OCI-LY1 (cell line): ENCODE measurements around the gene TMEM207.

Experiments
- H2AFZ ChIP-seq: fragments of 200-600 bp; sonication (generic), shearing (Covaris generic); 2 replicates; pipeline ENCODE4 v1.6.0; 2014; ENCODE audit warnings: antibody characterized with exemption, mild to moderate bottlenecking, low read length
- H3F3A ChIP-seq: fragments of 200-600 bp; sonication (generic), shearing (Covaris generic); 2 replicates; pipeline ENCODE4 v1.6.0; 2014; ENCODE audit warnings: mild to moderate bottlenecking, antibody characterized with exemption, low read length, moderate library complexity; ENCODE audit not compliant: insufficient read depth
- H3K27ac ChIP-seq: fragments of 200-600 bp; sonication (generic); 2 replicates; pipeline ENCODE4 v1.5.1; 2014; ENCODE audit warnings: low read length, mixed run types, mild to moderate bottlenecking, low read depth; ENCODE audit not compliant: poor library complexity, severe bottlenecking
- H3K27me3 ChIP-seq: fragments of 200-600 bp; sonication (generic); 2 replicates; pipeline ENCODE4 v1.6.0; 2014; ENCODE audit warnings: antibody characterized with exemption, mild to moderate bottlenecking, low read length, moderate library complexity; ENCODE audit not compliant: insufficient read depth
- H3K36me3 ChIP-seq: fragments of 200-600 bp; sonication (generic); 2 replicates; pipeline ENCODE4 v1.6.1; 2014; ENCODE audit warnings: mild to moderate bottlenecking, antibody characterized with exemption, low read length, moderate library complexity, mixed read lengths; ENCODE audit not compliant: insufficient read depth
- H3K4me1 ChIP-seq: fragments of 200-600 bp; sonication (generic); 2 replicates; pipeline ENCODE4 v1.5.1; 2014; ENCODE audit warnings: mild to moderate bottlenecking, low read length, moderate library complexity; ENCODE audit not compliant: insufficient read depth, severe bottlenecking
- H3K4me2 ChIP-seq: fragments of 200-600 bp; sonication (generic), shearing (Covaris generic); 2 replicates; pipeline ENCODE4 v1.6.1; 2014; ENCODE audit warnings: low read length
- H3K4me3 ChIP-seq: fragments of 200-600 bp; sonication (generic); 2 replicates; pipeline ENCODE4 v1.5.1; 2014; ENCODE audit warnings: low read length, low read depth, mild to moderate bottlenecking, mixed read lengths; ENCODE audit not compliant: poor library complexity, severe bottlenecking
- H3K79me2 ChIP-seq: fragments of 200-600 bp; shearing (Covaris generic); 2 replicates; pipeline ENCODE4 v1.6.1; 2016; ENCODE audit warnings: mixed run types, low read length, mixed read lengths; ENCODE audit not compliant: insufficient read depth
- H3K9ac ChIP-seq: fragments of 200-600 bp; sonication (generic), shearing (Covaris generic); 2 replicates; pipeline ENCODE4 v1.6.1; 2014; ENCODE audit warnings: mild to moderate bottlenecking, low read length, mixed read lengths
- H3K9me2 ChIP-seq: fragments of 200-600 bp; sonication (generic), shearing (Covaris generic); 2 replicates; pipeline ENCODE4 v1.6.1; 2014; ENCODE audit warnings: low read depth, mild to moderate bottlenecking, low read length, mixed read lengths
- H3K9me3 ChIP-seq: fragments of 200-600 bp; shearing (Covaris generic); 2 replicates; pipeline ENCODE4 v1.6.1; 2014; ENCODE audit warnings: low read length, mixed read lengths
- H4K20me1 ChIP-seq: fragments of 200-600 bp; sonication (generic), shearing (Covaris generic); 2 replicates; pipeline ENCODE4 v1.6.0; 2016; ENCODE audit warnings: mild to moderate bottlenecking, low read length; ENCODE audit not compliant: insufficient read depth
- CTCF ChIP-seq: fragments of 200-600 bp; sonication (generic), shearing (Covaris generic); IDR thresholded peaks from 2 replicates; pipeline ENCODE4 v1.5.1; 2017; ENCODE audit warnings: mild to moderate bottlenecking, antibody characterized with exemption, low read length, moderate library complexity, mixed read lengths
- EZH2 ChIP-seq: fragments of 200-600 bp; sonication (generic), shearing (Covaris generic); IDR thresholded peaks from 2 replicates; pipeline ENCODE4 v1.8.0; 2017; ENCODE audit warnings: borderline replicate concordance, mixed run types, mild to moderate bottlenecking, antibody characterized with exemption, low read length, moderate library complexity, mixed read lengths

Gene TMEM207

DNA sequence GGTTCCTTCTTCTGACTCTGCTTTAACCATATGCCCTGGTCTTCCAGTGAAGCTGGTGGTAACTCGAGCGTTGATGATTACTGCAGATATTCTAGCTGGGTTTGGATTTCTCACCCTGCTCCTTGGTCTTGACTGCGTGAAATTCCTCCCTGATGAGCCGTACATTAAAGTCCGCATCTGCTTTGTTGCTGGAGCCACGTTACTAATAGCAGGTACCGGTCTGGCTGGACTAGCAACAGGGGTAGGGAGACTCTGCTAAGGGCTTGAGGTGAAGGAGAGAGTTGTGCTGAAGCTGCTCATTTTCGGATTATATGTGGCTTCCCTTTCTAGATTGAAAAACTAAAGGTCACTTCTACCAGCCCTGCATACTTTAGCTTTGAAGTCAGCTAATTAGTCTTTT, 45.0 kb downstream of the TMEM207 start:
- no peaks in the 10 kb centered on the region for H3K36me3 ChIP-seq
- H3K4me2 ChIP-seq = no peak overlapping the region

GRCh38 chr3:190401963-190402362, 47.7 kb downstream of the TMEM207 start:
- Histone ChIP-seq H3K9me3 (no peaks in the 10 kb centered on the region), H3K4me3 (no peak overlapping the region), H3K79me2 (no peaks in the 10 kb centered on the region), H3F3A (no peaks in the 10 kb centered on the region), H3K27me3 (no peaks in the 10 kb centered on the region), H3K36me3 (no peaks in the 10 kb centered on the region), H4K20me1 (no peaks in the 10 kb centered on the region), H3K9ac (no peak overlapping the region), H2AFZ (no peak overlapping the region), H3K4me1 (no peaks in the 10 kb centered on the region), H3K27ac (no peak overlapping the region), H3K9me2 (no peaks in the 10 kb centered on the region), H3K4me2 (no peak overlapping the region)
- TF ChIP-seq EZH2 = no peak
- no peak for TF ChIP-seq CTCF

More for the DNA sequence above, 45.0 kb downstream of the TMEM207 start:
- no peak overlapping the region for H3K27ac ChIP-seq
- no peaks in the 10 kb centered on the region for H4K20me1 ChIP-seq
- no peak overlapping the region for H2AFZ ChIP-seq
- no peaks in the 10 kb centered on the region for H3F3A ChIP-seq
- no peak for TF ChIP-seq CTCF
- TF ChIP-seq EZH2 = no peak
- no peak overlapping the region for H3K9ac ChIP-seq
- no peaks in the 10 kb centered on the region for H3K9me2 ChIP-seq
- H3K9me3 ChIP-seq = no peaks in the 10 kb centered on the region
- no peaks in the 10 kb centered on the region for H3K27me3 ChIP-seq
- no peak overlapping the region for H3K4me3 ChIP-seq
- no peaks in the 10 kb centered on the region for H3K4me1 ChIP-seq
- no peaks in the 10 kb centered on the region for H3K79me2 ChIP-seq

DNA sequence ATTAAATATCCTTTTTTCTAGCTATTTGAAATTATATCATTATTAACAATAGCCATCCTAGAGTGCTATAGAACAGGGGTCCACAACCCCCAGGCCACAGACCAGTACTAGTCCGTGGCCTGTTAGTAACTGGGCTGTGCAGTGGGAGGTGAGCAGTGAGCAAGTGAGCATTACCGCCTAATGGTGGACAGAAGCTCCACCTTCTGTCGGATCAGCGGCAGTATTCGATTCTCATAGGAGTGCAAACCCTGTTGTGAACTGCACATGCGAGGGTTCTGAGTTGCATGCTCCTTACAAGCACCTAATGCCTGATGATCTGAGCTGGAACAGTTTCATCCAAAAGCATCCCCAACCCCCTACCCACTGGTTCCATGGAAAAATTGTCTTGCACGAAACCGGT, 50.0 kb downstream of the TMEM207 start:
- no peak overlapping the region for H3K4me2 ChIP-seq
- no peak overlapping the region for H3K9ac ChIP-seq
- TF ChIP-seq EZH2 (no peak), CTCF (no peak)
- no peaks in the 10 kb centered on the region for H3F3A ChIP-seq
- no peaks in the 10 kb centered on the region for H3K27me3 ChIP-seq
- no peak overlapping the region for H3K4me3 ChIP-seq
- H4K20me1 ChIP-seq = no peaks in the 10 kb centered on the region
- H3K27ac ChIP-seq = no peak overlapping the region
- H3K9me2 ChIP-seq = no peaks in the 10 kb centered on the region
- no peak overlapping the region for H2AFZ ChIP-seq
- no peaks in the 10 kb centered on the region for H3K36me3 ChIP-seq
- no peaks in the 10 kb centered on the region for H3K4me1 ChIP-seq
- no peaks in the 10 kb centered on the region for H3K9me3 ChIP-seq
- no peaks in the 10 kb centered on the region for H3K79me2 ChIP-seq
